ENCODE results near the gene STEAP1B. TPM values are rescaled to one million over a fixed set of nuclear protein-coding genes. Genes with fewer than 3 reads are reported as not detected.
A peak's percentile ranks its signal among the peaks of the same experiment; 100 is the strongest.

STEAP1B gene
- total RNA-seq, 1 donor from 2014 or later = 2.0 TPM

- DNase-seq (ENCODE audit: low read depth) = no peak
Observed at GRCh38 chr7:22432203-22432718, 67.7 kb downstream of the STEAP1B start.

GRCh38 chr7:22430457-22430856 is 69.5 kb downstream of the STEAP1B start:
- DNase-seq (ENCODE audit: low read depth) = peak; percentile 28

- no peak for DNase-seq (ENCODE audit: low read depth)
Observed at GRCh38 chr7:22429386-22429785, 70.6 kb downstream of the STEAP1B start.

DNA sequence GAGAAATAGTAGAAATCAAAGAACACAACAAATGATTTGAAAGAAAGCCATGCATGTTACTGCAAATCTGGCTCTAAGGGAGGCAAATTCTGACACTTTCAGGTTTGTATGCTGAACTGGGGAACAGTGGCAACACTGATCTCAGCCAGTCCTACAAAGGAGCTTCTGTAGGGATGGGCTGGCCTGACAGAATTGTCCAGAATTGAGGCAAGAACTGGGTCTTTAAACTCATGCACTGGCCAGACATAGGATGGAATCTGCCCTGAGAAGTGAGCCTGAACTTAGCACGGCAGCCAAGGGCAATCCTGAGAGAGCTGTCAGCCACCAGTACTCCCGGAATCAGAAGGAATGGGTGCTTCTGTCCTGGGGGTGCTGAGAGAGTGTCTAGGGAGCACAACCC is 72.1 kb downstream of the STEAP1B start:
- DNase-seq (ENCODE audit: low read depth) = no peak

DNA sequence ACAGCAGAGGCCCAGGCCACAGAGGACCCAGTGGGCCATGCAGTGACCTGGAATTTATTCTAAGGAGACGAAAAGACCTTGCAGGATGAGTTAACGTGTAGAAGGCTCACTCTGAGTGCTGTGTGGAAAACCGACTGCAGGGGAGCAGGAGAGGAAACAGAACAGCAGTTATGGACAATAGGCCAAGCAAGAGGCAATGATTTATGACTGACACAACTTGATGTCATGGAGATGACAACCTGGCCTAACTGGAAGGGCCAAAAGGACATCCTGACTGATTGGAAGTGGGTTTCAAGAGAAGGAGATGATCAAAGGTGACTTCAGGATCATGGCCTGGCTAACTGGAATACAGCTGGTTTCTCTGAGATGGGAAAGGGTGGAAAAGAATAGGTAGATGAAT is 72.9 kb downstream of the STEAP1B start:
- DNase-seq (ENCODE audit: low read depth) = no peak

- DNase-seq (ENCODE audit: low read depth) = peak; percentile 27
Observed at GRCh38 chr7:22426463-22427094, 73.4 kb downstream of the STEAP1B start.

DNA sequence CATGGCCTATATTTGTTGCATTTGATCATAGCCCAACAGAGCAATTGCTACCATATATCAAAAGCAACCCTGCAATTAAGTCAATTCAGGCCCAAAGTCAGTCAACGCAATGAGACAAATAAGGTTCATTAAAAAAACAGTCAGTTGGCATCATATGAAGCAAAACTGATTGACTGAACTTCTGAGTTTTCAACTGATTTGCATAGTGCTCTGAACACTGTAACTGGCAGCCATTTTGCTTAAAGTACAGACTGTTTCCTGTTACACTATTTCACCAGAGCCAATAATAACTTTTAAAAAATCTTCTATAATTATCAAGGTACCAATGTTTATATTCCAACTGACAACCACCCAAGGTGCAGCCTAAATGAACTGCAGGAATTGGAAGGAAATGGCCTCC is 74.6 kb downstream of the STEAP1B start:
- no peak for DNase-seq (ENCODE audit: low read depth)

GRCh38 chr7:22422831-22423615 is 77.0 kb downstream of the STEAP1B start:
- DNase-seq (ENCODE audit: low read depth) = no peak

DNA sequence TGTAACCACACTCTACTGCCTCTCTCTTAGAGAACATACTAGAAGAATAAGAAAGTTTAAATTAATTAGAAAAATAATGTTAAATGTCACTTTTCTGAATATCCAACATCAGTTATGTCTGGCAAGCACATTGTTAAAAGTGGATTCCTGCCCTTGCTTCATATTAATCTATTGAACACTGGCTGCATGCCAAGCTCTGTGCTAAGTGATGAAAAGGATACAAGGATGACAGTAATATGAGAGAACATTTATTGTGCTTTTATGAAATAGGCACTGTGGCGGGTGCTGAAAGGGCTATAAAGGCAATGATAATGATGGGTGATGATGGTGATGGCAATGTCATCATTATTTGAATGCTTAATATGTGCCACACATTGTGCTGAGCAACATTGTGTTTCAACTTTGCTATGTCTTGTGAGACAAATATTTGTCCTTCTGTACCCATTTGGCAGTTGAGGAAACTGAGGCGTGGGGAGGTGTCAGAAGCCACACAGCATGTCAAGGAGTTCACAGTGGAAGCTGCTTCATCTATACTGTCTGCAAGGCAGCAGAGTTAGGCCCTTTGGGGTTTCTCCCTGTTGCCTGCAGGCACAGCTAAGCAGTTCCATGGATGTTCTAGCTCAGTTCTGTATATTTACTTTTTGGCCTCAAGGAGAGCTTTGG is 78.9 kb downstream of the STEAP1B start:
- DNase-seq (ENCODE audit: low read depth) = no peak

DNA sequence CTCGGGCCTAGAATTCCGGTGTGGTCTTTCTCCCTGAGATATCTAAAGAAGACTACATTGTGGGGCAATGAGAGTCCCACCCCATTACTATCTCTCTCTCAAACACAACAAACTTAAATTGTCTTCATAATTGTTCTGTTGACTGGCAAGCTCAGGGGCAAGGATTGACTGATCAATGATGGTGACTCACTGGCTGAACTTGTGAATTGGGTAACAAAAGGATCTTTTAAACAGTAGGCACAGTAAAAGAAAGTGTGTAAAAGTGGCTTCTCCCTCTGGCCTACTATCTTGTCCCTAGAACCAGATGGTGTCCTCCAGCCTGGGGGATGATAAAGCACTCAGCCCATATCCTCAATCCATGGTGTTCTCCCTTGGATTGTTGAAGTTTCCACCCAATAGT is 80.0 kb downstream of the STEAP1B start:
- no peak for DNase-seq (ENCODE audit: low read depth)

- no peak for DNase-seq (ENCODE audit: low read depth)
Observed at GRCh38 chr7:22419488-22419887, 80.5 kb downstream of the STEAP1B start.

DNA sequence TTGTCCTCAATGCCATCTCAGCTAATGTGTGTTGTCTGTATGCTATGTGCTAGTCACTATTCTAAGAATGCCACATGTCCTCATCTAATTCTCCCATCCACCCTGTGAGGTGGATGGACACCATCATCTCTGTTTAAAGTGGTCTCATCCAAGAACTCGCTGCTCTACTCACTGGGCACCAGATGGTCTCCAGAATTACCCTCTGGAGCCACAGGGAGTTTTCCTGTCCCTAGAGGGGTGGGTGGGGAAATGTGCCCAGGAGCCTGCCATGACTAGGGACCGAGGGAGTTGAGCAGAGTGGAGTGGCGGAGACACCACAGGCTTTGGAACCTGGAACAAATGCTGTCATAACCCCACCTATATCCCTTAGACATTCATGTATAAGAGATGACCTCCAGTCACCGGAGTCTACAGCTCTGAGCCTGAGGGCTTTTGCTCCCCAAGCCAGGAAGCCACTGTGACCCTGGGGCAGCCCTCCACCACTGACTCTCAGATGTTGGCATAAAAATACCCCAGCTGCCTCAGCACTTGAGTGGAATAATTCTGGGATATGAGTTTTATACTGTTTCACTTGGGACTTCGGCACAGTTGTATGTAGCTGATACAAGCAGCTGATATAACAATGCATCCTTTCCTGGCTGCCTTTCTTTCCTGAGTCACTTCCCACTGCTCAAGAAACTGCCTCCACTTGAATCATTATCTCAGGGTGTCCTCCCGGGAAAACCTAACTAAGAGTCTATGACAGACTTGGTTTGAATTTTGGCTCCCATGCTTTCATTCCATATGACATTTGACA is 81.5 kb downstream of the STEAP1B start:
- DNase-seq (ENCODE audit: low read depth) = no peak

DNA sequence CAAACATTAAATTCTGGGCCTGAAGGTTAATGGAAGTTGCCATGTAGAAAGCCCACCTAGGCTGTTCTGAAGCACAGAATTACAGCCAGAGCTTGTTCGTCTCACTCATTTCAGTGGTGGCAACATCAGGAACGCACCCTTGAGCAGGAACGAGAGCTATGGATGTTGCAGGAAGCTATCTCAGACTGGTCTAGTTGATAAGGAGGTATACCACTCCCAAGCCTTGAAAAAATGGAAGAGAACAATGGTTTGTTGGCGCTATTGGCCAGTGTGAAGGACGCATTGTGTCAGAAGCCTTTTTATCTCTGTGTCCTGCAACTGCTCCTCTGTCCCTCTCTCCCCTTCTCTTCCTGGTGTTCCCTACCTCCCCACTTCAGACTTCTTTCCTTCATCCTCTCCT is 82.1 kb downstream of the STEAP1B start:
- DNase-seq (ENCODE audit: low read depth) = no peak

GRCh38 chr7:22417349-22417748 is 82.6 kb downstream of the STEAP1B start:
- no peak for DNase-seq (ENCODE audit: low read depth)

DNA sequence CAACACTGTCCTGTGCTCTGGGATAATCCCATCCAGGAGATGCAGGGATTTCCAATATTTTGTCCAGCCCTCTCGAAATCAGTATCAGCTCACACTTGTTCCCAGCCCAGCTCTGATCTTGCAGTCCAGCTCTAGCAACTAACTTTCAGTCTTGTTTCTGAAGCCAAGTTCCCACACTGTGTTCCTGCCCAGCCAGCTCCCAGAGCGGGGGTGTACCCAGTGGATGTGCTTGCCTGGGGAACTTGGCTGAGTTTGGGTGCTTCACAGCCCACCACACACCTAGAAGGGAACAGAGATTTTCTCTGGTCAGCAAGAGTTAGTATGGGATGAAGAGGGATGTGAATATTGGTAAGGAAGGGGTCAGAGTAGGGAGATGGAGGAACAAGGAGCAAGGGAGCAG is 85.6 kb downstream of the STEAP1B start:
- DNase-seq (ENCODE audit: low read depth) = no peak

DNA sequence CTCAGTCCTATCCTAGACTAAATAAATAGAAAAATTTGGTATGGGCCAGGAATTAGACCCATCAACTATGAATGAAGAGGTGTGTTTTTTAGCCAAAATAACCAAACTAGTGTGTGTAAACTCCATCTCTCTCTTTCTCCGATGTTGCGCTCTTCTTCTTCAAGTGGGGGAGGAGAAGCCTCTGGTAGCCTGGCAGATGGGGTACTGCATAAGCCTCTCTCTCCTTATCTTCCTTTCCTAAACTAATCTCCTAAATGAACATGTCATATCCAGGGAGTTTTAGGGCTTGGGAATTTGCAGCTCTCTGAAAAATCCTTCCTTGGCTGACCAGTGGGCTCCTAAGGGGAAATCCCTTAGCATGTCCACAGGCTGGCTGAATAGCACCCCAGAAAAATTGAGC is 86.8 kb downstream of the STEAP1B start:
- DNase-seq (ENCODE audit: low read depth) = no peak

- no peak for DNase-seq (ENCODE audit: low read depth)
Observed at GRCh38 chr7:22411977-22412693, 87.9 kb downstream of the STEAP1B start.

GRCh38 chr7:22406715-22407114 is 93.3 kb downstream of the STEAP1B start:
- no peak for DNase-seq (ENCODE audit: low read depth)

GRCh38 chr7:22404421-22405023 is 95.5 kb downstream of the STEAP1B start:
- DNase-seq (ENCODE audit: low read depth) = peak; percentile 73

GRCh38 chr7:22403344-22403743 is 96.6 kb downstream of the STEAP1B start:
- DNase-seq (ENCODE audit: low read depth) = no peak

DNA sequence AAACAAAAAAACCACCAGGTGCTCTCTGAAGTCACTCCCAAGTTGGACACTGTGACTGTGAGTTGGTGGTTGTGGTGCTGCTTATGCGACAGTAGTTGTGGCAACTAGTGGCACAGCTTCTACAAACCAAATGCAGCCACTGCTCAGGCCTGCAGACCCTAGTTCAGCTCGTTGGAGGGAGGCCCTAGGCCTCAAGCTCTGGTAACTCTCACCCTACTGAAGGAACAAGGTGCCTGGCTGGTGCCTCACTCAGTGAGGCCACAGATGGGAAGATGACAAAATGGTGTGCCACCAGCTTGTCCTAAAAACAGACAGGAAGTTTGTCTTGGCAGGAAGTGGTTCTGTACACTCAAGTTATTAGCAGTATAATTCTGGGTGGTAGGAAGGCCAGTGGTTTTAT is 97.7 kb downstream of the STEAP1B start:
- DNase-seq (ENCODE audit: low read depth) = no peak
